ENCODE results near the gene XXYLT1.

Gene XXYLT1

GRCh38 chr3:195131176-195131575 is 139.8 kb downstream of the XXYLT1 start:
- no peaks in the 10 kb centered on the region for H3K79me2 ChIP-seq (ENCODE audit: insufficient read depth, low read depth)
- H3K4me1 ChIP-seq (ENCODE audit: low read depth, poor library complexity, severe bottlenecking): peaks cover 5% of the 10 kb centered on the region
- H4K20me1 ChIP-seq (ENCODE audit: insufficient read depth): no peaks in the 10 kb centered on the region
- no peak overlapping the region for H3K4me3 ChIP-seq (IDR thresholded peaks at IDR 0.05; ENCODE audit: insufficient read depth, low read depth, low read length)
- H3K9ac ChIP-seq: no peak overlapping the region
- H2AFZ ChIP-seq (ENCODE audit: low read depth): no peak overlapping the region
- no peak for TF ChIP-seq CTCF (conservative IDR thresholded peaks at IDR 0.05; ENCODE audit: low read depth, low read length)
- no peaks in the 10 kb centered on the region for H3K27me3 ChIP-seq (ENCODE audit: insufficient read depth, low read depth)
- H3K36me3 ChIP-seq (ENCODE audit: insufficient read depth): no peaks in the 10 kb centered on the region
- H3K27ac ChIP-seq: no peak overlapping the region
- no peak overlapping the region for H3K4me2 ChIP-seq

GRCh38 chr3:195129644-195130492 is 141.1 kb downstream of the XXYLT1 start:
- no peaks in the 10 kb centered on the region for H3K36me3 ChIP-seq (ENCODE audit: insufficient read depth)
- no peaks in the 10 kb centered on the region for H3K27me3 ChIP-seq (ENCODE audit: insufficient read depth, low read depth)
- no peak overlapping the region for H3K4me3 ChIP-seq (IDR thresholded peaks at IDR 0.05; ENCODE audit: insufficient read depth, low read depth, low read length)
- H3K4me1 ChIP-seq (ENCODE audit: low read depth, poor library complexity, severe bottlenecking): peaks cover 5% of the 10 kb centered on the region
- H3K9ac ChIP-seq: no peak overlapping the region
- H4K20me1 ChIP-seq (ENCODE audit: insufficient read depth): no peaks in the 10 kb centered on the region
- H3K4me2 ChIP-seq: no peak overlapping the region
- H3K27ac ChIP-seq: no peak overlapping the region
- H2AFZ ChIP-seq (ENCODE audit: low read depth): no peak overlapping the region
- TF ChIP-seq CTCF (conservative IDR thresholded peaks at IDR 0.05; ENCODE audit: low read depth, low read length): no peak
- H3K79me2 ChIP-seq (ENCODE audit: insufficient read depth, low read depth): no peaks in the 10 kb centered on the region

GRCh38 chr3:195129072-195129643 is 141.8 kb downstream of the XXYLT1 start:
- Histone ChIP-seq H3K79me2 (ENCODE audit: insufficient read depth, low read depth) (no peaks in the 10 kb centered on the region), H3K27ac (no peak overlapping the region), H3K4me3 (IDR thresholded peaks at IDR 0.05; ENCODE audit: insufficient read depth, low read depth, low read length) (no peak overlapping the region), H3K4me1 (ENCODE audit: low read depth, poor library complexity, severe bottlenecking) (peaks cover 5% of the 10 kb centered on the region), H3K4me2 (no peak overlapping the region), H2AFZ (ENCODE audit: low read depth) (no peak overlapping the region), H3K27me3 (ENCODE audit: insufficient read depth, low read depth) (no peaks in the 10 kb centered on the region), H3K9ac (no peak overlapping the region), H3K36me3 (ENCODE audit: insufficient read depth) (no peaks in the 10 kb centered on the region), H4K20me1 (ENCODE audit: insufficient read depth) (no peaks in the 10 kb centered on the region)
- TF ChIP-seq CTCF (conservative IDR thresholded peaks at IDR 0.05; ENCODE audit: low read depth, low read length): no peak

GRCh38 chr3:195128255-195129071 is 142.5 kb downstream of the XXYLT1 start:
- H3K4me1 ChIP-seq (ENCODE audit: low read depth, poor library complexity, severe bottlenecking): peaks cover 5% of the 10 kb centered on the region
- no peak overlapping the region for H3K27ac ChIP-seq
- no peaks in the 10 kb centered on the region for H4K20me1 ChIP-seq (ENCODE audit: insufficient read depth)
- H3K36me3 ChIP-seq (ENCODE audit: insufficient read depth): no peaks in the 10 kb centered on the region
- H3K27me3 ChIP-seq (ENCODE audit: insufficient read depth, low read depth): no peaks in the 10 kb centered on the region
- H3K9ac ChIP-seq: no peak overlapping the region
- no peaks in the 10 kb centered on the region for H3K79me2 ChIP-seq (ENCODE audit: insufficient read depth, low read depth)
- no peak overlapping the region for H3K4me2 ChIP-seq
- H2AFZ ChIP-seq (ENCODE audit: low read depth): no peak overlapping the region
- TF ChIP-seq CTCF (conservative IDR thresholded peaks at IDR 0.05; ENCODE audit: low read depth, low read length): no peak
- no peak overlapping the region for H3K4me3 ChIP-seq (IDR thresholded peaks at IDR 0.05; ENCODE audit: insufficient read depth, low read depth, low read length)
